H1 (cell line): ENCODE measurements around the gene BBS2. TPM values are rescaled to one million over a fixed set of nuclear protein-coding genes. Genes with fewer than 3 reads are reported as not detected.

Source experiments
- CTCF ChIA-PET: fragments of 300-600 bp; sonication (Branson Sonifier 250); formaldehyde crosslinking; loops from one replicate; lab custom pipeline; 2021; ENCODE audit not compliant: partially characterized antibody; lab: Charles Lee
- POLR2A ChIA-PET: fragments of 300-600 bp; sonication (Branson Sonifier 250); formaldehyde crosslinking; loops from one replicate; lab custom pipeline; 2021; ENCODE audit warnings: inconsistent platforms; ENCODE audit not compliant: partially characterized antibody; lab: Charles Lee
- DNase-seq, 2 experiments: peaks; one replicate each; pipeline versions ENCODE4 v3.0.0 to v3.0.0-alpha.2; 2010 to 2022; ENCODE audit warnings: low spot score in 2 of 2, low read depth in 1 of 2, mixed read lengths in 1 of 2
- FAIRE-seq: peaks from 2 replicates; lab custom pipeline; 2011; peaks lifted over from hg19 to GRCh38; lab: Jason Lieb, UNC
- H2AFZ ChIP-seq: 2 replicates; pipeline ENCODE4 v1.8.1; 2012; ENCODE audit warnings: low read length, inconsistent platforms
- H2AK5ac ChIP-seq: 2 replicates; pipeline ENCODE4 v1.6.1; 2013; ENCODE audit warnings: low read depth, low read length
- H2BK120ac ChIP-seq: replicated peaks from 2 replicates; pipeline ENCODE3; 2013; ENCODE audit warnings: low read depth, low read length, inconsistent platforms
- H2BK12ac ChIP-seq: 2 replicates; pipeline ENCODE4 v1.6.1; 2013; ENCODE audit warnings: low read depth, low read length
- H2BK15ac ChIP-seq: 2 replicates; pipeline ENCODE4 v1.6.1; 2013; ENCODE audit warnings: low read length
- H2BK20ac ChIP-seq: 2 replicates; pipeline ENCODE4 v1.6.1; 2013; ENCODE audit warnings: low read length
- H2BK5ac ChIP-seq: 2 replicates; pipeline ENCODE4 v1.6.1; 2013; ENCODE audit warnings: low read depth, low read length
- H3K14ac ChIP-seq: 2 replicates; pipeline ENCODE4 v1.6.1; 2013; ENCODE audit warnings: inconsistent platforms; ENCODE audit not compliant: insufficient read length
- H3K18ac ChIP-seq: 2 replicates; pipeline ENCODE4 v1.6.1; 2013; ENCODE audit warnings: low read length; ENCODE audit errors: extremely low read depth
- H3K23ac ChIP-seq: 2 replicates; pipeline ENCODE4 v1.6.1; 2013; ENCODE audit warnings: inconsistent platforms; ENCODE audit not compliant: insufficient read length
- H3K23me2 ChIP-seq: 2 replicates; pipeline ENCODE4 v1.6.1; 2013; ENCODE audit warnings: low read depth, low read length
- H3K27ac ChIP-seq: 2 replicates; pipeline ENCODE4 v1.6.1; 2011; ENCODE audit warnings: low read depth, low read length, inconsistent platforms
- H3K27me3 ChIP-seq, 4 experiments: replicated peaks in 1 of 4; 1 replicate in 1 of 4; 2 replicates in 3 of 4; pipeline versions ENCODE4 v1.6.1 to v1.8.1; 2011 to 2013; ENCODE audit warnings: low read length in 3 of 4, mild to moderate bottlenecking in 3 of 4, inconsistent platforms in 2 of 4, mixed read lengths in 2 of 4, moderate library complexity in 1 of 4; ENCODE audit not compliant: control insufficient read depth in 3 of 4, insufficient read depth in 3 of 4; ENCODE audit errors: extremely low read depth in 1 of 4
- H3K36me3 ChIP-seq, 4 experiments: 2 replicates each; pipeline versions ENCODE4 v1.6.1 to v1.8.1; 2011 to 2013; ENCODE audit warnings: mild to moderate bottlenecking in 4 of 4, low read length in 3 of 4, moderate library complexity in 2 of 4, control low read depth in 1 of 4, inconsistent platforms in 1 of 4; ENCODE audit not compliant: insufficient read depth in 4 of 4, control insufficient read depth in 2 of 4
- H3K4ac ChIP-seq: replicated peaks from 2 replicates; pipeline ENCODE3; 2013; ENCODE audit warnings: low read length, low read depth, mixed read lengths, inconsistent platforms; ENCODE audit not compliant: insufficient read length
- H3K4me1 ChIP-seq, 4 experiments: replicated peaks in 1 of 4; 1 replicate in 1 of 4; 2 replicates in 3 of 4; pipeline versions ENCODE4 v1.6.1 to v1.8.1; 2011 to 2013; ENCODE audit warnings: low read length in 3 of 4, inconsistent platforms in 2 of 4, mixed read lengths in 1 of 4; ENCODE audit not compliant: insufficient read depth in 4 of 4, control insufficient read depth in 3 of 4
- H3K4me2 ChIP-seq, 2 experiments: 2 replicates each; pipeline versions ENCODE4 v1.6.1 to v1.8.1; 2011 to 2013; ENCODE audit warnings: low read depth in 2 of 2, low read length in 2 of 2, control low read depth in 1 of 2, inconsistent platforms in 1 of 2, mild to moderate bottlenecking in 1 of 2; ENCODE audit not compliant: insufficient read depth in 1 of 2
- H3K4me3 ChIP-seq, 4 experiments: fragments of 200-600, 300-600 bp in 1 of 4; sonication (generic), shearing (Covaris generic), sonication (Bioruptor Twin) in 1 of 4; 2 replicates each; pipeline versions ENCODE4 v1.5.1 to v1.8.1; 2011 to 2016; ENCODE audit warnings: low read length in 4 of 4, low read depth in 3 of 4, control low read depth in 2 of 4, inconsistent platforms in 2 of 4, mild to moderate bottlenecking in 2 of 4, mixed read lengths in 1 of 4, moderate library complexity in 1 of 4; ENCODE audit not compliant: insufficient read depth in 2 of 4; ENCODE audit errors: extremely low read depth in 1 of 4
- H3K56ac ChIP-seq: replicated peaks from 2 replicates; pipeline ENCODE3; 2013; ENCODE audit warnings: low read depth, mild to moderate bottlenecking, mixed read lengths, low read length, inconsistent platforms; ENCODE audit not compliant: insufficient read length
- H3K79me1 ChIP-seq: 2 replicates; pipeline ENCODE4 v1.6.1; 2013; ENCODE audit warnings: low read depth, low read length, control low read depth
- H3K79me2 ChIP-seq, 2 experiments: 2 replicates each; pipeline versions ENCODE4 v1.6.1 to v1.8.1; 2012 to 2013; ENCODE audit warnings: low read length in 2 of 2, mild to moderate bottlenecking in 2 of 2, inconsistent platforms in 1 of 2; ENCODE audit not compliant: insufficient read depth in 2 of 2, control insufficient read depth in 1 of 2
- H3K9ac ChIP-seq, 4 experiments: replicated peaks in 1 of 4; 1 replicate in 1 of 4; 2 replicates in 3 of 4; pipeline versions ENCODE4 v1.6.1 to v1.8.1; 2011 to 2013; ENCODE audit warnings: low read depth in 3 of 4, low read length in 3 of 4, control low read depth in 2 of 4, mild to moderate bottlenecking in 2 of 4, moderate library complexity in 2 of 4, inconsistent platforms in 1 of 4; ENCODE audit errors: extremely low read depth in 1 of 4
- H3K9me3 ChIP-seq, 2 experiments: 2 replicates each; pipeline versions ENCODE4 v1.6.1 to v1.8.1; 2012 to 2013; ENCODE audit warnings: mild to moderate bottlenecking in 2 of 2, moderate library complexity in 2 of 2, control low read depth in 1 of 2, inconsistent platforms in 1 of 2, low read depth in 1 of 2, low read length in 1 of 2, mixed read lengths in 1 of 2; ENCODE audit not compliant: insufficient read depth in 2 of 2
- H4K20me1 ChIP-seq, 2 experiments: replicated peaks in 1 of 2; 2 replicates each; pipeline versions ENCODE3 to v1.8.1; 2011 to 2013; ENCODE audit warnings: inconsistent platforms in 2 of 2, low read length in 2 of 2, mild to moderate bottlenecking in 1 of 2; ENCODE audit not compliant: insufficient read depth in 2 of 2, control insufficient read depth in 1 of 2
- H4K5ac ChIP-seq: 2 replicates; pipeline ENCODE4 v1.6.1; 2013; ENCODE audit warnings: low read length, low read depth, mixed read lengths, inconsistent platforms; ENCODE audit not compliant: insufficient read length
- H4K8ac ChIP-seq: 2 replicates; pipeline ENCODE4 v1.8.0; 2013; ENCODE audit warnings: mild to moderate bottlenecking, moderate library complexity, low read length, inconsistent platforms; ENCODE audit not compliant: insufficient read depth; ENCODE audit errors: extremely low read depth
- H4K91ac ChIP-seq: replicated peaks from 2 replicates; pipeline ENCODE3; 2013; ENCODE audit warnings: low read length, mixed read lengths, inconsistent platforms; ENCODE audit not compliant: insufficient read length
- ASH2L ChIP-seq: fragments of 200-600, 300-600 bp; sonication (generic); IDR thresholded peaks from one replicate; pipeline ENCODE4 v1.7.1; 2017; ENCODE audit warnings: low read length
- KDM4A ChIP-seq: IDR thresholded peaks from one replicate; pipeline ENCODE4 v1.7.1; 2012; ENCODE audit warnings: low read depth, mild to moderate bottlenecking, moderate library complexity, low read length, inconsistent platforms; ENCODE audit not compliant: severe bottlenecking
- NANOG ChIP-seq: IDR thresholded peaks from 2 replicates; pipeline ENCODE4 v1.6.1; 2011; ENCODE audit warnings: low read length, low read depth, mild to moderate bottlenecking, inconsistent platforms; ENCODE audit not compliant: insufficient read depth, poor library complexity, severe bottlenecking
- NRF1 ChIP-seq: IDR thresholded peaks from 2 replicates; pipeline ENCODE4 v1.6.1; 2011; ENCODE audit warnings: mild to moderate bottlenecking, low read depth, low read length, improper control_type of control experiment
- PHF8 ChIP-seq: fragments of 200-600 bp; sonication (generic); conservative IDR thresholded peaks from 2 replicates; pipeline ENCODE4 v1.7.1; 2012; ENCODE audit warnings: low read depth, mild to moderate bottlenecking, inconsistent platforms, low read length, moderate library complexity
- POU5F1 ChIP-seq: IDR thresholded peaks from 2 replicates; pipeline ENCODE4 v1.6.1; 2011; ENCODE audit warnings: low read depth, mild to moderate bottlenecking, low read length, moderate library complexity
- SP1 ChIP-seq: IDR thresholded peaks from 2 replicates; pipeline ENCODE4 v1.6.1; 2011; ENCODE audit warnings: low read depth, low read length
- SUZ12 ChIP-seq: fragments of 200-600 bp; sonication (generic); IDR thresholded peaks from 2 replicates; pipeline ENCODE4 v1.6.1; 2012; ENCODE audit warnings: mild to moderate bottlenecking, inconsistent platforms, low read length, moderate library complexity, mixed read lengths
- TAF7 ChIP-seq: optimal IDR thresholded peaks from 2 replicates; pipeline ENCODE3; 2011; ENCODE audit warnings: low read depth, mild to moderate bottlenecking, inconsistent platforms, low read length, moderate library complexity, borderline replicate concordance
- TBP ChIP-seq: IDR thresholded peaks from 2 replicates; pipeline ENCODE4 v1.6.1; 2011; ENCODE audit warnings: low read depth, low read length, improper control_type of control experiment
- WGBS, 2 experiments: shearing (Covaris generic) in 1 of 2; methylation state at CpG; one replicate each; pipeline versions ENCODE4 v1.1.6 to v1.1.7; 2013 to 2015; ENCODE audit warnings: low lambda C conversion rate in 2 of 2, mixed read lengths in 2 of 2, inconsistent platforms in 1 of 2, low coverage in 1 of 2, missing lambda C conversion rate in 1 of 2; ENCODE audit not compliant: insufficient replicate concordance in 2 of 2, insufficient coverage in 1 of 2, insufficient read length in 1 of 2; ENCODE audit errors: extremely low coverage in 1 of 2, missing lambda C conversion rate in 1 of 2; 5-methylcytosine and 5-hydroxymethylcytosine counted together
- polyA plus RNA-seq, 7 experiments: library from polyadenylated mRNA; depleted of rRNA in 3 of 7; stranded (reverse) in 5 of 7; unstranded in 2 of 7; fragments of >200 nt in 5 of 7; fragments of 200-250 nt in 2 of 7; gene quantifications; 1 replicate in 5 of 7; 2 replicates in 1 of 7; 4 replicates in 1 of 7; pipeline versions ENCODE4 v1.2.1 to v1.2.3, GENCODE V29; 2011 to 2013; ENCODE audit warnings: missing spikeins in 2 of 7, mixed read lengths in 2 of 7
- total RNA-seq: library from RNA; stranded (reverse); fragmentation: NEBNext Ultra II Directional; extraction: Animal tissue kit (Norgen Biotek cat#: 25700); gene quantifications from 2 replicates; pipeline ENCODE4 v1.2.1, GENCODE V29; 2021
- TF ChIP-seq, protein P1 (sequence below): IDR thresholded peaks from 2 replicates; pipeline ENCODE4 v1.6.1; 2012; ENCODE audit warnings: low read length, inconsistent platforms

The BBS2 gene
- total and polyA plus RNA-seq, 2 of the 8 experiments (the other 6 are each of a cell fraction or from before 2014, with no cell fraction given) = 12.3 to 15.1 TPM

DNA sequence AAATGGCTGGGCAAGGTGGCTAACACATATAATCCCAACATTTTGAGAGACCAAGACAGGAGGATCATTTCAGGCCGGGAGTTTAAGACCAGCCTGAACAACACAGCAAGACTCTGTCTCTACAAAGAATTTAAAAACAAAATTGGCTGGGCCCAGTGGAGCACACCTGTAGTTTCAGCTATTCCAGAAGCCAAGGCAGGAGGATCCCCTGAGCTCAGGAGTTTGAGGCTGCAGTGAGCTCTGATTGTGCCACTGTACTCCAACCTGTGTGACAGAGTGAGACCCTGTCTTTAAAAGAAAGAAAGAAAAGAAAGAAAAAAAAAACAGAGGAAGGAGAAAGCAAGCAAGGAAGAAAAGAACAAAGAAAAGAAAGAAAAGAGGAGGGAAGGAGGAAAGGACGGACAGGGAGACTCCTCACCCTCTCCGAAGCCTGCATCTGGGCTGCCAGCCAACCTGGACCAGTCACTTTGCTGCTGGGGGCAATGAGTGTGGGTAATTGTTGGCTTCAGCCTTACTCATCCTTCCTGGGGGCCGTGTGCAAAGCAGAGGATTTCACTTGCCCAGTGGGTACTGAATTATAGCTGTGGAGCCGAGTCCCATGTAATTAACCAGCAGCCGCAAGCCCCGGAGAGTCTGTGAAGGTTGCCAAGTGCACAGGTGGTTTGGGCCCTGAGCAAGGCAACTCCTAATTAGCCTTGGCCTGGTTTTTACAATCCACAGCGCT is 38.4 kb upstream of the BBS2 start:
- no peak overlapping the region for H4K5ac ChIP-seq
- H4K8ac ChIP-seq = no peak overlapping the region
- no peak overlapping the region for H2BK5ac ChIP-seq
- H2BK120ac ChIP-seq = no peak overlapping the region
- peaks cover 0 to 2% of the 10 kb centered on the region in 2 experiments for H4K20me1 ChIP-seq
- H3K79me2 ChIP-seq = no peaks in the 10 kb centered on the region
- H3K4me3 ChIP-seq = no peak overlapping the region
- H3K4me1 ChIP-seq = no peaks in the 10 kb centered on the region
- ChIA-PET POLR2A (interaction anchor here (1.3 kb wide), 1 partner anchor 11 kb away, joined by 4 read pairs; no protein-coding TSS in a partner anchor), CTCF (interaction anchor here (0.8 kb wide), 1 partner anchor 34 kb away, joined by 3 read pairs; no protein-coding TSS in a partner anchor)
- no peak overlapping the region for H2AK5ac ChIP-seq
- no peak overlapping the region for H3K18ac ChIP-seq
- no peak overlapping the region for H3K23ac ChIP-seq
- H3K9ac ChIP-seq = no peak overlapping the region
- H3K56ac ChIP-seq = no peak overlapping the region
- H3K23me2 ChIP-seq = peaks cover 2% of the 10 kb centered on the region; the same call in 1 of the 2 replicates
- no peak overlapping the region for H2BK12ac ChIP-seq
- FAIRE-seq (no peak), DNase-seq (no peak)
- no peaks in the 10 kb centered on the region for H3K79me1 ChIP-seq
- H3K27ac ChIP-seq = no peak overlapping the region
- WGBS, 2 experiments = 91% methylated on average over 8 of the region's 8 CpGs; no CpG with 5 or more reads in 1 of the 2 experiments
- H3K9me3 ChIP-seq = no peaks in the 10 kb centered on the region
- no peaks in the 10 kb centered on the region for H3K36me3 ChIP-seq
- H3K4ac ChIP-seq = no peak overlapping the region
- H2AFZ ChIP-seq = no peak overlapping the region
- H3K27me3 ChIP-seq = peaks cover 0 to 5% (median 0%) of the 10 kb centered on the region in 4 experiments; a peak in 2 of 7 replicates
- no peak overlapping the region for H3K4me2 ChIP-seq
- no peak overlapping the region for H3K14ac ChIP-seq
- H2BK20ac ChIP-seq = no peak overlapping the region
- H4K91ac ChIP-seq = no peak overlapping the region
- no peak overlapping the region for H2BK15ac ChIP-seq
- no peak for TF ChIP-seq NANOG
- TF ChIP-seq TAF7 = no peak
- TF ChIP-seq SUZ12 = no peak
- TF ChIP-seq TBP = no peak
- no peak for TF ChIP-seq NRF1
- TF ChIP-seq KDM4A = no peak
- no peak for TF ChIP-seq SP1
- TF ChIP-seq, protein P1, sequence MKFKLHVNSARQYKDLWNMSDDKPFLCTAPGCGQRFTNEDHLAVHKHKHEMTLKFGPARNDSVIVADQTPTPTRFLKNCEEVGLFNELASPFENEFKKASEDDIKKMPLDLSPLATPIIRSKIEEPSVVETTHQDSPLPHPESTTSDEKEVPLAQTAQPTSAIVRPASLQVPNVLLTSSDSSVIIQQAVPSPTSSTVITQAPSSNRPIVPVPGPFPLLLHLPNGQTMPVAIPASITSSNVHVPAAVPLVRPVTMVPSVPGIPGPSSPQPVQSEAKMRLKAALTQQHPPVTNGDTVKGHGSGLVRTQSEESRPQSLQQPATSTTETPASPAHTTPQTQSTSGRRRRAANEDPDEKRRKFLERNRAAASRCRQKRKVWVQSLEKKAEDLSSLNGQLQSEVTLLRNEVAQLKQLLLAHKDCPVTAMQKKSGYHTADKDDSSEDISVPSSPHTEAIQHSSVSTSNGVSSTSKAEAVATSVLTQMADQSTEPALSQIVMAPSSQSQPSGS = no peak
- TF ChIP-seq ASH2L = no peak
- no peak for TF ChIP-seq PHF8
- TF ChIP-seq POU5F1 = no peak
